ENCODE results near the gene DLX1.

DNA sequence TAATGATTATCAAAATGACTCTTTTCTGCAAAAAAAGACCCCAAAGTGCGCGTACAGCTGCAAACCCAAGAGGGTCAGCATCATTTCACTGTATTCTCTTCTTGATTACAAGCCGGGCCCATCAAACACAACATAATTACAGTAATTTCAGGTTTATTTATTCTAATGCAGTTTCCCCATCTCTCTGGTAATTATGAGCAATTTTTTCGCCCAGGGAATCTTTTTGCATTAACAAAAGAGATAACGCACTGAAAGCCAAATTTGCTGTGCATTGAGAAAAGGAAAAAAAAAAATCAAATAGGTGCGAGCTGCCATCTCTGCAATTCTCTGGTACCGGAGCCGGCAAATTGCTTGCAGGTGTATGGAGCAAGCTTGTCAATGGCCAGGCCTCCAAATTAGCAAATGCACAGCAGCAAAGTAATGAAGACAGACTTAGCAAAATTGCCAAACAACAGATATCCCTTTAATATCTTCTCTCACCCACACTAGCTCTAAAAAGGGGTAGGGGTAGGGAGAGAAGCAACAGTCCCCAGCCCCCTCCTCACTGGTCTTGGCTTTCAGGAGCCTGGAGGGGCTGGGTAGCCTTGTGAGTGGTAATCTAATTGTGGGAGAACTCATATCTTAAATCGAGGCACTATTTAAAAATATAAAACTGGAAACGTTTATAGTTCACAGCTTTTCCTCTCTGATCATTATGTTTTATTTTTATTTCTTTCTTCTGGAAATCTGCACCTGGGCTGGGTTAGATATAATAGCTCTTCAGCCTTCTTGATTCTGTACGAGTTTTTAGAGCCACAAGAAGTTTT lies 6.7 kb downstream of the DLX1 start:
- TF ChIP-seq, protein P1, sequence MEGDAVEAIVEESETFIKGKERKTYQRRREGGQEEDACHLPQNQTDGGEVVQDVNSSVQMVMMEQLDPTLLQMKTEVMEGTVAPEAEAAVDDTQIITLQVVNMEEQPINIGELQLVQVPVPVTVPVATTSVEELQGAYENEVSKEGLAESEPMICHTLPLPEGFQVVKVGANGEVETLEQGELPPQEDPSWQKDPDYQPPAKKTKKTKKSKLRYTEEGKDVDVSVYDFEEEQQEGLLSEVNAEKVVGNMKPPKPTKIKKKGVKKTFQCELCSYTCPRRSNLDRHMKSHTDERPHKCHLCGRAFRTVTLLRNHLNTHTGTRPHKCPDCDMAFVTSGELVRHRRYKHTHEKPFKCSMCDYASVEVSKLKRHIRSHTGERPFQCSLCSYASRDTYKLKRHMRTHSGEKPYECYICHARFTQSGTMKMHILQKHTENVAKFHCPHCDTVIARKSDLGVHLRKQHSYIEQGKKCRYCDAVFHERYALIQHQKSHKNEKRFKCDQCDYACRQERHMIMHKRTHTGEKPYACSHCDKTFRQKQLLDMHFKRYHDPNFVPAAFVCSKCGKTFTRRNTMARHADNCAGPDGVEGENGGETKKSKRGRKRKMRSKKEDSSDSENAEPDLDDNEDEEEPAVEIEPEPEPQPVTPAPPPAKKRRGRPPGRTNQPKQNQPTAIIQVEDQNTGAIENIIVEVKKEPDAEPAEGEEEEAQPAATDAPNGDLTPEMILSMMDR (IDR thresholded peaks at IDR 0.05) = no peak
- TF ChIP-seq POLR2A (IDR thresholded peaks at IDR 0.05) (no peak), POLR2AphosphoS5 (IDR thresholded peaks at IDR 0.05) (no peak)

Data from breast epithelium (tissue), 3 donors.